GM15510 (cell line): ENCODE measurements around the gene UBL7.

Experiments used
- POLR2A ChIP-seq: IDR thresholded peaks from 3 replicates; pipeline ENCODE4 v1.6.1; 2011; ENCODE audit warnings: borderline replicate concordance; ENCODE audit not compliant: insufficient read length; ENCODE audit errors: extremely low read depth

Gene UBL7

GRCh38 chr15:74470631-74471395 is 9.9 kb upstream of the UBL7 start:
- no peak for TF ChIP-seq POLR2A

- TF ChIP-seq POLR2A: no peak
Observed at GRCh38 chr15:74468341-74469032, 7.5 kb upstream of the UBL7 start.

- no peak for TF ChIP-seq POLR2A
Observed at GRCh38 chr15:74466570-74466969, 5.6 kb upstream of the UBL7 start.

GRCh38 chr15:74464897-74465296 is 3.9 kb upstream of the UBL7 start:
- TF ChIP-seq POLR2A: no peak

GRCh38 chr15:74464216-74464615 is 3.3 kb upstream of the UBL7 start:
- no peak for TF ChIP-seq POLR2A

- no peak for TF ChIP-seq POLR2A
Observed at GRCh38 chr15:74463634-74464033, 2.7 kb upstream of the UBL7 start.

- no peak for TF ChIP-seq POLR2A
Observed at GRCh38 chr15:74461847-74462511, 1.0 kb upstream of the UBL7 start.

- TF ChIP-seq POLR2A: no peak
Observed at GRCh38 chr15:74460298-74460697, 662 bp downstream of the UBL7 start.

- no peak for TF ChIP-seq POLR2A
Observed at GRCh38 chr15:74458473-74458872, 2.5 kb downstream of the UBL7 start.

GRCh38 chr15:74454764-74455500 is 6.0 kb downstream of the UBL7 start:
- no peak for TF ChIP-seq POLR2A

- TF ChIP-seq POLR2A: no peak
Observed at GRCh38 chr15:74453925-74454763, 6.8 kb downstream of the UBL7 start.

GRCh38 chr15:74451861-74452835 is 8.8 kb downstream of the UBL7 start:
- no peak for TF ChIP-seq POLR2A

- no peak for TF ChIP-seq POLR2A
Observed at GRCh38 chr15:74451322-74451721, 9.6 kb downstream of the UBL7 start.
